MM.1S (cell line): Measurements from ENCODE around the gene GPATCH2.

Experiments
- CTCF ChIP-seq: fragments of 300-600 bp; sonication (generic); IDR thresholded peaks from 2 replicates; pipeline ENCODE4 v1.5.1; 2016; ENCODE audit warnings: antibody characterized with exemption, low read length, mixed read lengths
- EZH2 ChIP-seq: fragments of 300-600 bp; sonication (generic); optimal IDR thresholded peaks from 2 replicates; pipeline ENCODE3; 2017; ENCODE audit warnings: low read depth, mild to moderate bottlenecking, antibody characterized with exemption, low read length, mixed read lengths
- EZH2phosphoT487 ChIP-seq: fragments of 300-600 bp; sonication (generic); IDR thresholded peaks from 2 replicates; pipeline ENCODE4 v1.6.1; 2018; ENCODE audit warnings: antibody characterized with exemption, low read length

DNA sequence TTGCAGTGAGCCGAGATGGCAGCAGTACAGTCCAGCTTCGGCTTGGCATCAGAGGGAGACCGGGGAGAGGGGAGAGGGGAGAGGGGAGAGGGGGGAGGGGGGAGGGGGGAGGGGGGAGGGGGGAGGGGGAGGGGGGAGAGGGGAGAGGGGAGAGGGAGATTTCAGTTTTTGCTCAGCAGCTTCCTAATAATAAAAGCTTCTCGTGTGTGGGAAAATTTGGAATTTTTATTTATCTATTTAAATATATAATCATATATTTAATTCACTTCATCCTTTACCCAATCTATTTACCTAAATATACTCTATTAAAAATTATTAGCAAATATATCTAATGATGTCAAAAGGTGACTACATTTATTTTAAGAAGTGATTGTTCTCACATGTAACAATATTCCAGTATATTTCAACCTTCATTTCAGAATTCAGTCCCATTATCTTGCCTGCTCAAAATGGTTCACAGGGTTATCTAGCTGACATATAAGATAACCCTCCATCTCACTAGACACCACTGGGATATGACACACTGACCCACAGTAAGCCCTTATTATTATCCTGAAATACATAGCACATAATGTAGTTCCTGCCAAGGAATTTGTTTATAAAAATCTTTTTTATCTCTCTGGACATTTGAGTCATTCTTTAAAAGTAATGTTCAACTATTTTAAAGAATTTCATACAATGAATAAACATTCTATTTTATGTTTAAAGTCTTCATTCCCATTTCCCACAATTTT is 105.9 kb downstream of the GPATCH2 start:
- no peak for TF ChIP-seq CTCF
- no peak for TF ChIP-seq EZH2phosphoT487
- no peak for TF ChIP-seq EZH2
